Fibroblast of lung (primary cell): Measurements from ENCODE around the gene RYR2.

Experiments used
- EZH2 ChIP-seq: IDR thresholded peaks from 2 replicates; pipeline ENCODE4 v1.5.1; 2012; ENCODE audit warnings: low read length, control low read depth, mild to moderate bottlenecking; ENCODE audit errors: missing control alignments
- TF ChIP-seq, protein P1 (sequence below), 2 donors: IDR thresholded peaks in 1 of 2; conservative IDR thresholded peaks in 1 of 2; 1 replicate in 1 of 2; 2 replicates in 1 of 2; pipeline ENCODE4 v1.5.1; 2011 to 2012; ENCODE audit warnings: low read length in 2 of 2, control low read depth in 1 of 2, inconsistent platforms in 1 of 2, low read depth in 1 of 2, mild to moderate bottlenecking in 1 of 2

DNA sequence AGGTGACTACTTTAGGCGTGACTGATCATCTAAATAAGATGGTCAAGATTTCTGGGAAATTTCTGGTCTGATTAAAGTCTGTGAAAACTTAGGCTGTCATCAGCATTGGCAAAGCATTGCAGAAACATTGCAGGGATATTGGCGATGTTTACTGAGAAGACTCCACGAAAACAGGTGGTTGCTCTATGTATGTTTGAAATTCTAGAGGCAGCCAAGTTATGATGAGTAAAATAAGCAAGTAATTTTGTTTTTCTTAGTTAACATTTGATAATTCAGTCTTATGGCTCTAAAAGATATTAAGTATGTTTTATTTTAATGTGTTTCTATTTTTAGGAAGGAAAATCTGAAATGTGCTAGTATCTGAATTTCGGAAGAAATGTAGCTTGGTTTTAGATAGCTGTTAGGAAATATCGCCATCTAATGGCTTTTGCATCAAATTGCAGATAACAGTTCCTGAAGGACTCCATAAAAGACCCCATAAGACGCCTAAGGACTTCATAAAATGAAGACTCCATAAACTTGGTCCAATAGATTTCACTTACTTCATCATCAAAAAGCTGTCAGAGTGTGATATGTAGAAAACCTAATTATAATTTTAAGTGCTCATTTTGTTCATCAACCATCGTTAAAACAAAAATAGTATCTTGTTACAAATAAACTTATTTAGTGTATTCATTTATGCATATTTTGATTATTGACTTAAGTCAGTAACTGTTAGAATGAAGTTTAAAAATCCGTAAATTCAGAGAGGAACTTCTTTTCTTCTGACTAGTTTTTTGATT is 344.6 kb downstream of the RYR2 start:
- TF ChIP-seq, protein P1, sequence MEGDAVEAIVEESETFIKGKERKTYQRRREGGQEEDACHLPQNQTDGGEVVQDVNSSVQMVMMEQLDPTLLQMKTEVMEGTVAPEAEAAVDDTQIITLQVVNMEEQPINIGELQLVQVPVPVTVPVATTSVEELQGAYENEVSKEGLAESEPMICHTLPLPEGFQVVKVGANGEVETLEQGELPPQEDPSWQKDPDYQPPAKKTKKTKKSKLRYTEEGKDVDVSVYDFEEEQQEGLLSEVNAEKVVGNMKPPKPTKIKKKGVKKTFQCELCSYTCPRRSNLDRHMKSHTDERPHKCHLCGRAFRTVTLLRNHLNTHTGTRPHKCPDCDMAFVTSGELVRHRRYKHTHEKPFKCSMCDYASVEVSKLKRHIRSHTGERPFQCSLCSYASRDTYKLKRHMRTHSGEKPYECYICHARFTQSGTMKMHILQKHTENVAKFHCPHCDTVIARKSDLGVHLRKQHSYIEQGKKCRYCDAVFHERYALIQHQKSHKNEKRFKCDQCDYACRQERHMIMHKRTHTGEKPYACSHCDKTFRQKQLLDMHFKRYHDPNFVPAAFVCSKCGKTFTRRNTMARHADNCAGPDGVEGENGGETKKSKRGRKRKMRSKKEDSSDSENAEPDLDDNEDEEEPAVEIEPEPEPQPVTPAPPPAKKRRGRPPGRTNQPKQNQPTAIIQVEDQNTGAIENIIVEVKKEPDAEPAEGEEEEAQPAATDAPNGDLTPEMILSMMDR (conservative IDR thresholded peaks at IDR 0.05 in 1 of 2, IDR thresholded peaks at IDR 0.05 in 1 of 2; ENCODE audit: low read depth in 1 of 2, low read length in 2 of 2) = peak; percentile 58 to 74
- no peak for TF ChIP-seq EZH2
